GM12878 (cell line): Measurements from ENCODE around the gene TRIM47. TPM values are rescaled to one million over a fixed set of nuclear protein-coding genes. Genes with fewer than 3 reads are reported as not detected.
A peak's percentile ranks its signal among the peaks of the same experiment; 100 is the strongest.

Source experiments
- ATAC-seq: fragments of 200-7000 bp; cut with Tn5 transposase; 3 replicates; pipeline ENCODE4 v1.9.1; 2020; ENCODE audit warnings: mild to moderate bottlenecking, moderate library complexity
- BruUV-seq: library from RNA; stranded (reverse); fragments of 400-500 nt; replicated peaks from 2 replicates; lab custom pipeline; 2021; lab: Mats Ljungman, UMichigan
- CTCF ChIA-PET: fragments of 300-600 bp; sonication (Branson Sonifier 250); formaldehyde crosslinking; extraction: SDS; loops from one replicate; lab custom pipeline; 2021; ENCODE audit warnings: inconsistent platforms; lab: Yijun Ruan, JAX
- POLR2A ChIA-PET: fragments of 350-600 bp; formaldehyde crosslinking; extraction: SDS; loops from one replicate; lab custom pipeline; 2021; ENCODE audit warnings: inconsistent platforms; lab: Charles Lee
- RAD21 ChIA-PET: fragments of 300-600 bp; sonication (Branson Sonifier 250); formaldehyde crosslinking; loops from one replicate; lab custom pipeline; 2023; ENCODE audit warnings: antibody characterized with exemption; ENCODE audit not compliant: unreplicated experiment; lab: Charles Lee
- SMC1A ChIA-PET: fragments of 300-600 bp; sonication (Branson Sonifier 250); formaldehyde crosslinking; loops from one replicate; lab custom pipeline; 2023; ENCODE audit not compliant: unreplicated experiment, uncharacterized antibody; lab: Charles Lee
- DNase-seq: peaks from one replicate; pipeline ENCODE4 v3.0.0-alpha.2; 2011; ENCODE audit warnings: low read depth, low spot score
- FAIRE-seq: peaks from 3 replicates; lab custom pipeline; 2011; peaks lifted over from hg19 to GRCh38; lab: Jason Lieb, UNC
- H2AFZ ChIP-seq: 2 replicates; pipeline ENCODE4 v1.6.0; 2011; ENCODE audit warnings: low read depth, low read length, control low read depth; ENCODE audit not compliant: control insufficient read depth
- H3K27ac ChIP-seq: 2 replicates; pipeline ENCODE4 v1.5.1; 2011; ENCODE audit warnings: control low read depth; ENCODE audit not compliant: control insufficient read depth, insufficient read depth
- H3K27me3 ChIP-seq, 2 experiments: replicated peaks in 1 of 2; 2 replicates each; pipeline versions ENCODE4 v1.6.0 to v1.6.1; 2011; ENCODE audit warnings: low read length in 1 of 2; ENCODE audit not compliant: control insufficient read depth in 2 of 2, insufficient read depth in 2 of 2
- H3K36me3 ChIP-seq, 2 experiments: 2 replicates each; pipeline ENCODE4 v1.5.1; 2011; ENCODE audit warnings: low read length in 1 of 2; ENCODE audit not compliant: control insufficient read depth in 2 of 2, insufficient read depth in 2 of 2
- H3K4me1 ChIP-seq: 2 replicates; pipeline ENCODE4 v1.6.1; 2011; ENCODE audit warnings: mild to moderate bottlenecking, low read length, moderate library complexity, mixed read lengths; ENCODE audit not compliant: control insufficient read depth, insufficient read depth
- H3K4me2 ChIP-seq: 2 replicates; pipeline ENCODE4 v1.6.0; 2011; ENCODE audit warnings: control low read depth; ENCODE audit not compliant: control insufficient read depth, insufficient read depth
- H3K4me3 ChIP-seq: fragments of 200-600 bp; sonication (generic); 2 replicates; pipeline ENCODE4 v1.5.1; 2016
- H3K79me2 ChIP-seq: 2 replicates; pipeline ENCODE4 v1.6.0; 2011; ENCODE audit warnings: low read length; ENCODE audit not compliant: control insufficient read depth, insufficient read depth
- H3K9ac ChIP-seq: 2 replicates; pipeline ENCODE4 v1.8.0; 2011; ENCODE audit warnings: low read length, control low read depth, mixed read lengths; ENCODE audit not compliant: control insufficient read depth, insufficient read depth
- H3K9me3 ChIP-seq: replicated peaks from 3 replicates; pipeline ENCODE4 v1.5.1; 2011; ENCODE audit warnings: mild to moderate bottlenecking, low read length; ENCODE audit not compliant: control insufficient read depth, insufficient read depth
- H4K20me1 ChIP-seq: 2 replicates; pipeline ENCODE4 v1.6.0; 2011; ENCODE audit not compliant: control insufficient read depth, insufficient read depth
- ATF7 ChIP-seq: fragments of 450-650 bp; IDR thresholded peaks from 2 replicates; pipeline ENCODE4 v1.6.1; 2016; ENCODE audit warnings: low read depth, mild to moderate bottlenecking
- CREM ChIP-seq: IDR thresholded peaks from 2 replicates; pipeline ENCODE4 v1.6.1; 2014; ENCODE audit warnings: antibody characterized with exemption, low read depth
- EED ChIP-seq: sonication (generic); IDR thresholded peaks from 2 replicates; pipeline ENCODE4 v1.6.1; 2016; ENCODE audit warnings: antibody characterized with exemption, low read depth
- JUNB ChIP-seq: IDR thresholded peaks from 2 replicates; pipeline ENCODE4 v1.6.1; 2016; ENCODE audit warnings: antibody characterized with exemption, mild to moderate bottlenecking
- NR2F1 ChIP-seq: fragments of 450-650 bp; conservative IDR thresholded peaks from 2 replicates; pipeline ENCODE4 v1.6.1; 2017; ENCODE audit warnings: mild to moderate bottlenecking
- POLR2A ChIP-seq: IDR thresholded peaks from 2 replicates; pipeline ENCODE4 v1.6.1; 2011; ENCODE audit warnings: low read depth, mild to moderate bottlenecking, low read length
- RBBP5 ChIP-seq: fragments of 200-600 bp; sonication (generic); conservative IDR thresholded peaks from 2 replicates; pipeline ENCODE4 v1.6.1; 2016
- SP1 ChIP-seq: IDR thresholded peaks from one replicate; pipeline ENCODE4 v1.6.1; 2011; ENCODE audit warnings: low read depth, low read length
- TARDBP ChIP-seq: IDR thresholded peaks from 2 replicates; pipeline ENCODE4 v1.6.1; 2016; ENCODE audit warnings: borderline replicate concordance
- TCF7 ChIP-seq: IDR thresholded peaks from 2 replicates; pipeline ENCODE4 v1.6.1; 2014; ENCODE audit warnings: antibody characterized with exemption, borderline replicate concordance
- WGBS: methylation state at CpG from one replicate; pipeline ENCODE4 v1.1.6; 2016; ENCODE audit warnings: low lambda C conversion rate; ENCODE audit not compliant: insufficient replicate concordance, insufficient coverage; ENCODE audit errors: missing lambda C conversion rate; 5-methylcytosine and 5-hydroxymethylcytosine counted together
- in situ Hi-C: fragments of 300-500 bp; cut with MboI; formaldehyde crosslinking; loops from 9 replicates; pipeline ENCODE4 v1.14.3; 2018; ENCODE audit warnings: mixed read lengths
- intact Hi-C: fragments of 100-400 bp; cut with micrococcal nuclease; formaldehyde crosslinking; loops from one replicate; pipeline ENCODE4 v1.14.2; 2022; ENCODE audit not compliant: unreplicated experiment
- polyA plus RNA-seq, 11 experiments: library from polyadenylated mRNA; depleted of rRNA in 4 of 11; unstranded in 6 of 11; stranded (reverse) in 5 of 11; fragments of >200 nt; fragmentation: Nextera tagmentation in 4 of 11; fragmentation: Illumina TruSeq in 1 of 11; extraction: Ambion mirVana in 4 of 11; extraction: Trizol in 1 of 11; gene quantifications; 1 replicate in 1 of 11; 2 replicates in 10 of 11; pipeline versions ENCODE4 v1.2.1 to v1.2.3, GENCODE V29; 2011 to 2016; ENCODE audit warnings: inconsistent platforms in 2 of 11, missing spikeins in 2 of 11, low read depth in 1 of 11
- total RNA-seq, 4 experiments: library from RNA; depleted of rRNA in 3 of 4; stranded (reverse); fragments of >200 nt in 3 of 4; fragmentation: Illumina TruSeq in 1 of 4; extraction: Trizol in 1 of 4; gene quantifications; 2 replicates each; pipeline versions ENCODE4 v1.2.1 to v1.2.3, GENCODE V29; 2013 to 2021
- TF ChIP-seq, protein P1 (sequence below), 3 experiments: IDR thresholded peaks in 2 of 3; conservative IDR thresholded peaks in 1 of 3; 2 replicates each; pipeline ENCODE4 v1.5.1; 2011; ENCODE audit warnings: low read depth in 3 of 3, low read length in 3 of 3, mild to moderate bottlenecking in 3 of 3, control low read depth in 2 of 3, moderate library complexity in 2 of 3, inconsistent platforms in 1 of 3, mixed read lengths in 1 of 3; ENCODE audit not compliant: control insufficient read depth in 2 of 3, insufficient read depth in 1 of 3; ENCODE audit errors: extremely low read depth in 1 of 3
- TF ChIP-seq, protein P2 (sequence below): IDR thresholded peaks from 2 replicates; pipeline ENCODE4 v1.6.1; 2012; ENCODE audit warnings: low read depth, low read length, improper control_type of control experiment

TRIM47 gene
- total and polyA plus RNA-seq, 10 of the 15 experiments (the other 5 are each of a cell fraction or from before 2014, with no cell fraction given) = 0.35 to 9.7 (median 5.3) TPM

DNA sequence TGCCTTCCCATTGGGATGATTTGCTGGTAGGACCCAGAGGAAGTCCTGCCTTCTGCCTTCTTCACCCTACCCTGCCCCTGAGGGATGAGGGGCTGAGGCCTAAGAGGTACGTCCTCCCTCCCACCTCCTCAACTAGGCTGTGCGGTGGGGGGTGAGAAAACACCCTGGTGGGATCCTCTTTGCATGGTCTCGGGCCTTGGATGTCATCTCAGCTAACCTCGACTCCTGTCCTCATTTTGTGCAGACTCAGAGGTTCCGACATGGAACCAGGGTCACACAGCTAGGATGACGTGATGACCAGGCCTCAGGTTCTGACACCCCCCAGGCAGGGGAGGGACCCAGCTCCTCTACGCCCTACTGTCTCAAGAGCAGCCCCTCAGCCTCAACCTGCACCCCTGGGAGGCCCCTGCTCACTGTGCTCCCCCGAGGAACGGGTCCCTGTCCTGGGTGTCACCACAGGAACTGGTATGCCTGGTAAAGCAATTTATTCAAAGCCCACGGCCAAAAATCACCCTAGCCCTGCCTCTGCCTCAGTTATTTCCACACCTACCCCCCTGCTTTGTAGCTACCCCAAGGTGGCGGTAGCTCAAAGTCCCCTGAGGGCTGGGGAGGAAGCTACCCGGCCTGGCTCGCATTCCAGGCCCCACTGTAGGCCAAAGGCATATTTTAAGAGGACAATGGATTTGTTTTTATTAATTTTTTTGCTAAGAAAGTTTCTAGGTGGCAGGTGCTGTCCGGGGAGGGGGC lies 51.6 kb downstream of the TRIM47 start:
- Histone ChIP-seq H3K79me2 (no peaks in the 10 kb centered on the region), H3K36me3 (peaks cover 5 to 8% of the 10 kb centered on the region in 2 experiments; a peak in 3 of 4 replicates)
- in situ Hi-C loops = no loop called here

DNA sequence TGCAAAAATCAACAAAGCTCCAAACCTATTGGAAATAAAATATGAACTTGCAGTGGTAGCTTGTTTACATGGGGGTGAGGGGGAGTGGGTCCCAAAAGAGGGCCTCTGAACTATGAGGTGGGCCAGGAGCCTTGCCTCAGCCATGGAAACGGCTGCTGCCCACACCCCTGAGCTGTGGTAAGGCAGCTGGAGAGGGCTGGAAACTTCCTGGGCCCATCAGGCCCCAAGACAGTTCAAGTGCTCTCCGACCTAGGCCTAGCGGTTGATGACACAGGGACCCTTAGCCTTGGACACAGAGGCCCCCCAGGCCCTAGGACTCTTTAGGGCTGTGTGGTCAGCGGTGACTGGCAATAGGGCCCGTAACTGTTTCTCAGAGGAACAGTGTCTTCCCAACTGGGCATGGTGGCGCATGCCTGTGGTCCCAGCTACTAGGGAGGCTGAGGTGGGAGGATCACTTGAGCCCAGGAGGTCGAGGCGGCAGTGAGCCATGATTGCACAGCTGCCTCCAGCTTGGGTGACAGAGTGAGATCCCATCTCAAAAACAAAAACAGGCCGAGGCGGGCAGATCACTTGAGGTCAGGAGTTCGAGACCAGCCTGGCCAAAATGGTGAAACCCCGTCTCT lies 52.5 kb downstream of the TRIM47 start:
- no peak overlapping the region for H2AFZ ChIP-seq
- SMC1A ChIA-PET = interaction anchor here (0.5 to 1.4 kb wide), 3 partner anchors 48 to 178 kb away, joined by 3 to 4 read pairs (median 3); no protein-coding TSS in a partner anchor
- H3K4me1 ChIP-seq = no peaks in the 10 kb centered on the region
- no peaks in the 10 kb centered on the region for H3K79me2 ChIP-seq
- intact Hi-C loops (no loop called here), in situ Hi-C loops (no loop called here)
- POLR2A ChIA-PET = interaction anchor here (1.0 to 2.5 kb wide), 2 partner anchors 46 to 61 kb away, joined by 6 to 7 read pairs; partner anchors contain the start of gene GALK1
- H3K27ac ChIP-seq = no peak overlapping the region
- H3K9me3 ChIP-seq = no peaks in the 10 kb centered on the region
- H3K9ac ChIP-seq = no peak overlapping the region
- DNase-seq (no peak), FAIRE-seq (no peak), ATAC-seq (no peak)
- RAD21 ChIA-PET = interaction anchor here (0.7 to 2.0 kb wide), 7 partner anchors 16 to 72 kb away, joined by 3 to 10 read pairs (median 5); partner anchors contain the start of genes GALK1 and UNK
- no peak overlapping the region for H3K4me2 ChIP-seq
- H4K20me1 ChIP-seq = no peaks in the 10 kb centered on the region
- CTCF ChIA-PET = interaction anchor here (0.6 to 5.9 kb wide), 14 partner anchors 20 to 76 kb away, joined by 3 to 63 read pairs (median 4); partner anchors contain the start of genes GALK1 and UNK
- no peaks in the 10 kb centered on the region for H3K27me3 ChIP-seq
- no peak overlapping the region for H3K4me3 ChIP-seq
- 90% methylated on average over 11 of the region's 12 CpGs for WGBS
- BruUV-seq = no TSS peak
- H3K36me3 ChIP-seq = peaks cover 10% of the 10 kb centered on the region in 2 experiments; a peak in 3 of 4 replicates
- no peak for TF ChIP-seq SP1
- no peak for TF ChIP-seq TCF7
- no peak for TF ChIP-seq JUNB
- no peak for TF ChIP-seq CREM
- TF ChIP-seq RBBP5 = no peak
- TF ChIP-seq EED = no peak
- TF ChIP-seq, protein P1, sequence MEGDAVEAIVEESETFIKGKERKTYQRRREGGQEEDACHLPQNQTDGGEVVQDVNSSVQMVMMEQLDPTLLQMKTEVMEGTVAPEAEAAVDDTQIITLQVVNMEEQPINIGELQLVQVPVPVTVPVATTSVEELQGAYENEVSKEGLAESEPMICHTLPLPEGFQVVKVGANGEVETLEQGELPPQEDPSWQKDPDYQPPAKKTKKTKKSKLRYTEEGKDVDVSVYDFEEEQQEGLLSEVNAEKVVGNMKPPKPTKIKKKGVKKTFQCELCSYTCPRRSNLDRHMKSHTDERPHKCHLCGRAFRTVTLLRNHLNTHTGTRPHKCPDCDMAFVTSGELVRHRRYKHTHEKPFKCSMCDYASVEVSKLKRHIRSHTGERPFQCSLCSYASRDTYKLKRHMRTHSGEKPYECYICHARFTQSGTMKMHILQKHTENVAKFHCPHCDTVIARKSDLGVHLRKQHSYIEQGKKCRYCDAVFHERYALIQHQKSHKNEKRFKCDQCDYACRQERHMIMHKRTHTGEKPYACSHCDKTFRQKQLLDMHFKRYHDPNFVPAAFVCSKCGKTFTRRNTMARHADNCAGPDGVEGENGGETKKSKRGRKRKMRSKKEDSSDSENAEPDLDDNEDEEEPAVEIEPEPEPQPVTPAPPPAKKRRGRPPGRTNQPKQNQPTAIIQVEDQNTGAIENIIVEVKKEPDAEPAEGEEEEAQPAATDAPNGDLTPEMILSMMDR (IDR thresholded peaks at IDR 0.05 in 2 of 3, conservative IDR thresholded peaks at IDR 0.05 in 1 of 3; ENCODE audit: control insufficient read depth in 2 of 3, extremely low read depth in 1 of 3, insufficient read depth in 1 of 3, low read depth in 3 of 3, low read length in 3 of 3) = no peak
- TF ChIP-seq TARDBP = no peak
- no peak for TF ChIP-seq NR2F1
- TF ChIP-seq ATF7 = no peak

More for the DNA sequence above, 51.6 kb downstream of the TRIM47 start:
- DNase-seq (no peak), FAIRE-seq (no peak), ATAC-seq (no peak)
- Histone ChIP-seq H3K9ac (no peak overlapping the region), H2AFZ (no peak overlapping the region), H3K27ac (no peak overlapping the region), H4K20me1 (no peaks in the 10 kb centered on the region), H3K27me3 (no peaks in the 10 kb centered on the region), H3K4me3 (no peak overlapping the region), H3K9me3 (no peaks in the 10 kb centered on the region), H3K4me1 (no peaks in the 10 kb centered on the region), H3K4me2 (no peak overlapping the region)
- WGBS = 84% methylated on average over 14 of the region's 14 CpGs
- POLR2A ChIA-PET = interaction anchor here (1.0 to 2.5 kb wide), 5 partner anchors 10 to 62 kb away, joined by 3 to 7 read pairs (median 3); partner anchors contain the start of genes GALK1 and UNK
- BruUV-seq = no TSS peak
- CTCF ChIA-PET = interaction anchor here (0.6 to 5.9 kb wide), 21 partner anchors 18 to 77 kb away, joined by 3 to 63 read pairs (median 5); partner anchors contain the start of genes GALK1 and UNK
- RAD21 ChIA-PET = interaction anchor here (1.0 to 2.0 kb wide), 8 partner anchors 18 to 73 kb away, joined by 3 to 10 read pairs (median 4); partner anchors contain the start of genes GALK1 and UNK
- TF ChIP-seq, protein P2, sequence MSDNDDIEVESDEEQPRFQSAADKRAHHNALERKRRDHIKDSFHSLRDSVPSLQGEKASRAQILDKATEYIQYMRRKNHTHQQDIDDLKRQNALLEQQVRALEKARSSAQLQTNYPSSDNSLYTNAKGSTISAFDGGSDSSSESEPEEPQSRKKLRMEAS = no peak
- TF ChIP-seq POLR2A = peak; percentile 24
- intact Hi-C loops = no loop called here
- SMC1A ChIA-PET = interaction anchor here (1.0 to 1.4 kb wide), 6 partner anchors 8 to 73 kb away, joined by 3 to 10 read pairs (median 4); partner anchors contain the start of genes GALK1 and UNK
